HTERT RPE-1 (cell line): ENCODE results near the gene DYNC1I1.

Experiments used
- in situ Hi-C: fragments of 300-500 bp; cut with MboI; formaldehyde crosslinking; loops from 4 replicates; pipeline ENCODE4 v1.14.3; 2020; ENCODE audit warnings: low sequenced_read_pairs

Gene DYNC1I1

GRCh38 chr7:95772298-95772770 lies at the start of gene DYNC1I1:
Gene DYNC1I1, plus strand, starts transcription at chr7:95772554. Its CDS starts 32,176 bp downstream, at chr7:95804730.
- in situ Hi-C loops = no loop called here

- in situ Hi-C loops = no loop called here
Measured at GRCh38 chr7:95723583-95724180, 48.7 kb upstream of the DYNC1I1 start.

GRCh38 chr7:95725205-95725604 lies 47.1 kb upstream of the DYNC1I1 start:
- in situ Hi-C loops = no loop called here

- in situ Hi-C loops = no loop called here
Measured at GRCh38 chr7:95730493-95731280, 41.7 kb upstream of the DYNC1I1 start.

- in situ Hi-C loops = no loop called here
Measured at GRCh38 chr7:95736635-95737034, 35.7 kb upstream of the DYNC1I1 start.

GRCh38 chr7:95737828-95738505 lies 34.4 kb upstream of the DYNC1I1 start:
- in situ Hi-C loops = no loop called here

- in situ Hi-C loops = no loop called here
Measured at GRCh38 chr7:95749044-95749443, 23.3 kb upstream of the DYNC1I1 start.

- in situ Hi-C loops = no loop called here
Measured at GRCh38 chr7:95749515-95749914, 22.8 kb upstream of the DYNC1I1 start.

- in situ Hi-C loops = no loop called here
Measured at GRCh38 chr7:95753440-95753839, 18.9 kb upstream of the DYNC1I1 start.

- in situ Hi-C loops = no loop called here
Measured at GRCh38 chr7:95755277-95755934, 16.9 kb upstream of the DYNC1I1 start.

GRCh38 chr7:95758187-95758586 lies 14.2 kb upstream of the DYNC1I1 start:
- in situ Hi-C loops = no loop called here

GRCh38 chr7:95766086-95766485 lies 6.3 kb upstream of the DYNC1I1 start:
- in situ Hi-C loops = no loop called here

GRCh38 chr7:95766657-95767056 lies 5.7 kb upstream of the DYNC1I1 start:
- in situ Hi-C loops = no loop called here

GRCh38 chr7:95772771-95773581 lies 622 bp downstream of the DYNC1I1 start:
- in situ Hi-C loops = no loop called here

GRCh38 chr7:95776561-95777185 lies 4.3 kb downstream of the DYNC1I1 start:
- in situ Hi-C loops = no loop called here

- in situ Hi-C loops = no loop called here
Measured at GRCh38 chr7:95777269-95777668, 4.9 kb downstream of the DYNC1I1 start.

- in situ Hi-C loops = no loop called here
Measured at GRCh38 chr7:95780665-95781064, 8.3 kb downstream of the DYNC1I1 start.

- in situ Hi-C loops = no loop called here
Measured at GRCh38 chr7:95781961-95782586, 9.7 kb downstream of the DYNC1I1 start.

- in situ Hi-C loops = no loop called here
Measured at GRCh38 chr7:95784796-95785195, 12.4 kb downstream of the DYNC1I1 start.

- in situ Hi-C loops = no loop called here
Measured at GRCh38 chr7:95788258-95788657, 15.9 kb downstream of the DYNC1I1 start.
